Suprapubic skin (tissue), 4 donors: ENCODE results near the gene CERS6. TPM values are rescaled to one million over a fixed set of nuclear protein-coding genes. Genes with fewer than 3 reads are reported as not detected.

ENCODE experiments used
- DNase-seq, 2 donors: peaks; one replicate each; pipeline ENCODE4 v3.0.0-alpha.2; 2019; ENCODE audit warnings: low spot score in 2 of 2
- H3K27ac ChIP-seq: fragments of 200-600 bp; sonication (generic); one replicate; pipeline ENCODE4 v1.5.1; 2019
- H3K27me3 ChIP-seq: fragments of 200-600 bp; sonication (generic); one replicate; pipeline ENCODE4 v1.5.1; 2019
- H3K36me3 ChIP-seq: fragments of 200-600 bp; sonication (generic); one replicate; pipeline ENCODE4 v1.5.1; 2019
- H3K4me1 ChIP-seq: fragments of 200-600 bp; sonication (generic); one replicate; pipeline ENCODE4 v1.5.1; 2019
- H3K4me3 ChIP-seq: fragments of 200-600 bp; sonication (generic); one replicate; pipeline ENCODE4 v1.5.1; 2019; ENCODE audit warnings: mild to moderate bottlenecking
- H3K9me3 ChIP-seq: fragments of 200-600 bp; sonication (generic); one replicate; pipeline ENCODE4 v1.5.1; 2019
- EP300 ChIP-seq: sonication (generic); formaldehyde crosslinking; IDR thresholded peaks from one replicate; pipeline ENCODE4 v1.6.1; 2017; ENCODE audit warnings: antibody characterized with exemption
- POLR2A ChIP-seq, 2 donors: fragments of 450-650 bp; IDR thresholded peaks; one replicate each; pipeline ENCODE4 v1.6.1; 2017; ENCODE audit warnings: antibody characterized with exemption in 2 of 2, mild to moderate bottlenecking in 2 of 2, moderate library complexity in 2 of 2
- POLR2AphosphoS5 ChIP-seq, 3 donors: sonication (generic); formaldehyde crosslinking; IDR thresholded peaks; one replicate each; pipeline ENCODE4 v1.6.1; 2017; ENCODE audit warnings: antibody characterized with exemption in 3 of 3
- WGBS: methylation state at CpG from one replicate; pipeline ENCODE4 v1.1.5; 2018; 5-methylcytosine and 5-hydroxymethylcytosine counted together
- total RNA-seq, 4 donors: library from RNA; depleted of rRNA; stranded (reverse); fragments of >200 nt; gene quantifications; one replicate each; pipeline ENCODE4 v1.1.0, GENCODE V29; 2016
- TF ChIP-seq, protein P1 (sequence below), 2 donors: fragments of 200-600 bp in 1 of 2; fragments of 450-650 bp in 1 of 2; sonication (generic) in 1 of 2; IDR thresholded peaks; one replicate each; pipeline ENCODE4 v1.5.1; 2016 to 2019; ENCODE audit warnings: antibody characterized with exemption in 2 of 2, mild to moderate bottlenecking in 1 of 2, moderate library complexity in 1 of 2

The CERS6 gene
- total RNA-seq, 4 donors from 2014 or later, result 68.7 to 83.3 (median 77.0) TPM

DNA sequence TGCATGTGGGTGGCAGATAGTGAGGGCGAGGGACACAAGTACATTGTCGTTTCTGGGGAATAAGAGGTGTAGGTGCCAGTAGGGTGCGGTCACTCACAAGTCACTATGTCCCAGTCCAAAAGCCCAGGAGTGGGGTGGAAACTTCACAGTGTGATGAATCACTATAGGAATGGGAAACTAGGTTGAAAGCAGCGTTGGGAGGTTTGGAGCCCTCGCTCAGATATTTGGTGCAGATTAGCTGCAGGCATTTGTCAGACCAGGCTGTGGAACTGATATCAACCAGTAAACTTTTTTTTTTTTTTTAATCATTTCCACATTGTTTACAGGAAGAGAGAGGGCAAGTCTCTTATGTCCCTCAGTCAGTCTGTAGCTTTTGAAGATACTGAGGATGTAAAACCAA is 121.8 kb downstream of the CERS6 start:
- Histone ChIP-seq H3K4me1 (peaks cover 31% of the 10 kb centered on the region), H3K27me3 (no peaks in the 10 kb centered on the region), H3K36me3 (no peaks in the 10 kb centered on the region), H3K27ac (peak overlapping the region; percentile 78), H3K4me3 (no peak overlapping the region), H3K9me3 (no peaks in the 10 kb centered on the region)
- TF ChIP-seq EP300 (no peak), POLR2AphosphoS5 (IDR thresholded peaks at IDR 0.05) (no peak), POLR2A (IDR thresholded peaks at IDR 0.05) (no peak)
- TF ChIP-seq, protein P1, sequence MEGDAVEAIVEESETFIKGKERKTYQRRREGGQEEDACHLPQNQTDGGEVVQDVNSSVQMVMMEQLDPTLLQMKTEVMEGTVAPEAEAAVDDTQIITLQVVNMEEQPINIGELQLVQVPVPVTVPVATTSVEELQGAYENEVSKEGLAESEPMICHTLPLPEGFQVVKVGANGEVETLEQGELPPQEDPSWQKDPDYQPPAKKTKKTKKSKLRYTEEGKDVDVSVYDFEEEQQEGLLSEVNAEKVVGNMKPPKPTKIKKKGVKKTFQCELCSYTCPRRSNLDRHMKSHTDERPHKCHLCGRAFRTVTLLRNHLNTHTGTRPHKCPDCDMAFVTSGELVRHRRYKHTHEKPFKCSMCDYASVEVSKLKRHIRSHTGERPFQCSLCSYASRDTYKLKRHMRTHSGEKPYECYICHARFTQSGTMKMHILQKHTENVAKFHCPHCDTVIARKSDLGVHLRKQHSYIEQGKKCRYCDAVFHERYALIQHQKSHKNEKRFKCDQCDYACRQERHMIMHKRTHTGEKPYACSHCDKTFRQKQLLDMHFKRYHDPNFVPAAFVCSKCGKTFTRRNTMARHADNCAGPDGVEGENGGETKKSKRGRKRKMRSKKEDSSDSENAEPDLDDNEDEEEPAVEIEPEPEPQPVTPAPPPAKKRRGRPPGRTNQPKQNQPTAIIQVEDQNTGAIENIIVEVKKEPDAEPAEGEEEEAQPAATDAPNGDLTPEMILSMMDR (IDR thresholded peaks at IDR 0.05), result no peak
- WGBS, result 38% methylated on average over 5 of the region's 5 CpGs
- no peak for DNase-seq

DNA sequence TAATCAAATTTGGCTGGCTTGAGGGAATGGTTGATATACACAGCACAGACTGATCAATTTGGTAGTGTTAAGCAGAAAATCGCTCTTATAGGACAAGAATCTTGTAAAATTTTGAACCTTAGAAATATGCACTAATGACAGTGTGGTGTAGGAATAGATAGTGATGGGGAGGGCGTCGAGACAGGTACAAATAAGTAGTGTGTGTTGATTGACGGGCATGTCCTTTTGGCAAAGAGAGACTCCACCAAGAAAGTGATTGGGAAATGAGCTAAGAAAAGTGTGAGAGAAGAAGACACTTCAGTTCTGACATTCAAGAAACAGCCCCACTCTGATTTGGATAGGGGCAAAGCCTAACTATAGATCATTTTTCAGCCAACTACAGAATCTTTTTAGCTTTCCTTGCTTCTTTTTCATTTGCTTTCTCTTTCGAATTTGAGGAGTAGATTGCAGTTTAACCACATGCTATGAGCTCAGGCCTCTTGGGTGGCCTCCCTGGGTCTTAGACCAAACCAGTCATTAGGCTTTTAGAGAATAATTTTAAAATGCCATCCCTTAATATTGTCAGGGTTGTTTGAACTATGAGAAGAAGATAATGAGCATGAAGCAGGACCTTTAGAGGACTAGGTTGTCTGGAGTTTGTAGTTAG is 127.1 kb downstream of the CERS6 start:
- peak overlapping the region; percentile 53 for H3K27ac ChIP-seq
- H3K9me3 ChIP-seq, result no peaks in the 10 kb centered on the region
- no peaks in the 10 kb centered on the region for H3K36me3 ChIP-seq
- H3K27me3 ChIP-seq, result no peaks in the 10 kb centered on the region
- TF ChIP-seq, protein P1 (IDR thresholded peaks at IDR 0.05), result no peak
- TF ChIP-seq EP300, result no peak
- no peak for TF ChIP-seq POLR2A (IDR thresholded peaks at IDR 0.05)
- no peak for TF ChIP-seq POLR2AphosphoS5 (IDR thresholded peaks at IDR 0.05)
- WGBS, result 64% methylated on average over 5 of the region's 5 CpGs
- no peak for DNase-seq
- H3K4me3 ChIP-seq, result no peak overlapping the region
- peaks cover 42% of the 10 kb centered on the region for H3K4me1 ChIP-seq

DNA sequence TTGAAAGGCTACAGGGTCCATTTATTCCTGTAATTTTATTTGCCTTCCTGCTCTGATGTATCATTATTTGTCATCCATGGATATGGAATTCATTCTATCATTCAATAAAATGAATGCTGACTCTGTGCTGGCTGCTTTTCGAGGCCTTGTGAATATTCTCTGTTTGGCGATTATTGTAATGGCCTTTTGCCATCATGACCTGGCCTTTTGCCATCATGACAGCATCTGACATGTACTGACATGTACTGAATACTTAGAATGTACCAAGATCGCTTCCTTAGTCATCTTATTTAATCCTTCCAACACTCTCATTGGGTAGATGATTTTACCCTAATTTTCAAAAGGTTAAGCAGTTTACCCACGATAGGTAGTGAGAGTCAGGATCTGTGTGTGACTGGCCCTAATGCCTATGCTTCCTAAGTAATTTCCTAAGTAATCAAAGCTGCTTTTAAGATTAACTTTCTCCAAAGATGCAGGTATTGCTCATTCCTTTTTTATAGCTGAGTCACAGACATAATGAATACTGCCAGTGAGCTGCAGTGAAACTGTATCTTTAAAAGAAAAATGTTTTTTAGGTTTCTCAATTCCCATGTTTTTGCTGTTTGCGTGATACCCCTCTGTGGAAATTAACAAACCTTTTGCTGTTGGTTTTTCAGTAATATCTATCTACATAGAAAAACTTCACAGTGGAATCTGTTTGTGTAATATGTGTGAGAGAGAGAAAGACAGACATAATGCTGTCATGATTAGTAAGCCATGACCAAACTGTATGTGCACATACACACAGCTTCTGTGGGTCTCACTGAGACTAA is 127.8 kb downstream of the CERS6 start:
- WGBS, result 26% methylated on average over 5 of the region's 5 CpGs
- no peaks in the 10 kb centered on the region for H3K27me3 ChIP-seq
- H3K4me3 ChIP-seq, result no peak overlapping the region
- peak overlapping the region; percentile 53 for H3K27ac ChIP-seq
- DNase-seq, result no peak
- H3K4me1 ChIP-seq, result peaks cover 38% of the 10 kb centered on the region
- no peaks in the 10 kb centered on the region for H3K36me3 ChIP-seq
- TF ChIP-seq, protein P1 (IDR thresholded peaks at IDR 0.05), result no peak
- TF ChIP-seq POLR2AphosphoS5 (IDR thresholded peaks at IDR 0.05) (no peak), POLR2A (IDR thresholded peaks at IDR 0.05) (no peak), EP300 (no peak)
- no peaks in the 10 kb centered on the region for H3K9me3 ChIP-seq

DNA sequence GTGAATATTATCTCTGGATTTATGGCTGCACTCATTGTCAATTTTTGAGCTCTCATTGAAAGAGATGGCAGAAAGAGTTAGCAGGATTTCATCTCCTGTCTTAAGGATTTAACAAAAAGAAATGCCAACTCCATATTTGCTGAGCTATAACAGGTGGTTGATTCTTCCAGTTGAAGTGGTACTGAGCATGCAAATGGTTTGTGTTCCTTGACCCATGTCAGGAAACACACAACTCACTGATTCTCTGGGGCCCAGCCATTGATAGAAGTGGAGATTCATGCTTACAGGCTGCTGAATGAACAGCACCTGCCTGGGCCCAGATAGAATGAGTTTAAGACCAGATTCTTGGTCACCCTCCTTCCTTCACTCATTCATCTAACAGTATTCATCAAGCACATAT is 128.8 kb downstream of the CERS6 start:
- H3K27me3 ChIP-seq, result no peaks in the 10 kb centered on the region
- no peaks in the 10 kb centered on the region for H3K36me3 ChIP-seq
- no peak for DNase-seq
- TF ChIP-seq, protein P1 (IDR thresholded peaks at IDR 0.05), result no peak
- TF ChIP-seq POLR2A (IDR thresholded peaks at IDR 0.05) (no peak), EP300 (no peak), POLR2AphosphoS5 (IDR thresholded peaks at IDR 0.05) (no peak)
- no peaks in the 10 kb centered on the region for H3K9me3 ChIP-seq
- H3K4me1 ChIP-seq, result peaks cover 38% of the 10 kb centered on the region
- no peak overlapping the region for H3K4me3 ChIP-seq
- H3K27ac ChIP-seq, result no peak overlapping the region

DNA sequence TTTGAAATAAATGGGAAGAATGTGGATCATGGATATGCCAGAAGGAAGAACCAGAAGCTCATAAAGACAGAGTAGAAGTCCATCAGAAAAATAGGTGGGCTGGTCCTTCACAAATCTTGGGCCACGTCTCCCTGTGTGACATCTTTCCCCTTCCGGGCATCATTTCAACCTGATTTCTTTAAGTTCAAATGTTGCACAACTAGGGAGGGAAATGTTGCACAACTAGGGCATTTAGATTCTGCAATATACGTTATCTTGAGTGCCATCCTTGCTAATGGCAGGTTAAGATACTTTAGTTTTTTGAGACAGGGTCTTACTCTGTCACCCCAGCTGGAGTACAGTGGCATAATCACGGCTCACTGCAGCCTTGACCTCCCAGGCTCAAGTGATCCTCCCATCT is 129.6 kb downstream of the CERS6 start:
- Histone ChIP-seq H3K9me3 (no peaks in the 10 kb centered on the region), H3K4me3 (no peak overlapping the region), H3K4me1 (peaks cover 38% of the 10 kb centered on the region), H3K27ac (no peak overlapping the region), H3K36me3 (no peaks in the 10 kb centered on the region), H3K27me3 (no peaks in the 10 kb centered on the region)
- DNase-seq, result no peak
- 76% methylated on average over 4 of the region's 4 CpGs for WGBS
- TF ChIP-seq EP300, result no peak
- TF ChIP-seq, protein P1 (IDR thresholded peaks at IDR 0.05), result no peak
- no peak for TF ChIP-seq POLR2AphosphoS5 (IDR thresholded peaks at IDR 0.05)
- no peak for TF ChIP-seq POLR2A (IDR thresholded peaks at IDR 0.05)
